GM19025 (cell line): ENCODE data around the gene BRICD5.

ENCODE experiments used
- ATAC-seq: cut with Tn5 transposase; IDR thresholded peaks from one replicate; pipeline ENCODE4 v1.9.1; 2021; ENCODE audit warnings: mild to moderate bottlenecking, low read depth, moderate library complexity; ENCODE audit not compliant: unreplicated experiment

Gene BRICD5

DNA sequence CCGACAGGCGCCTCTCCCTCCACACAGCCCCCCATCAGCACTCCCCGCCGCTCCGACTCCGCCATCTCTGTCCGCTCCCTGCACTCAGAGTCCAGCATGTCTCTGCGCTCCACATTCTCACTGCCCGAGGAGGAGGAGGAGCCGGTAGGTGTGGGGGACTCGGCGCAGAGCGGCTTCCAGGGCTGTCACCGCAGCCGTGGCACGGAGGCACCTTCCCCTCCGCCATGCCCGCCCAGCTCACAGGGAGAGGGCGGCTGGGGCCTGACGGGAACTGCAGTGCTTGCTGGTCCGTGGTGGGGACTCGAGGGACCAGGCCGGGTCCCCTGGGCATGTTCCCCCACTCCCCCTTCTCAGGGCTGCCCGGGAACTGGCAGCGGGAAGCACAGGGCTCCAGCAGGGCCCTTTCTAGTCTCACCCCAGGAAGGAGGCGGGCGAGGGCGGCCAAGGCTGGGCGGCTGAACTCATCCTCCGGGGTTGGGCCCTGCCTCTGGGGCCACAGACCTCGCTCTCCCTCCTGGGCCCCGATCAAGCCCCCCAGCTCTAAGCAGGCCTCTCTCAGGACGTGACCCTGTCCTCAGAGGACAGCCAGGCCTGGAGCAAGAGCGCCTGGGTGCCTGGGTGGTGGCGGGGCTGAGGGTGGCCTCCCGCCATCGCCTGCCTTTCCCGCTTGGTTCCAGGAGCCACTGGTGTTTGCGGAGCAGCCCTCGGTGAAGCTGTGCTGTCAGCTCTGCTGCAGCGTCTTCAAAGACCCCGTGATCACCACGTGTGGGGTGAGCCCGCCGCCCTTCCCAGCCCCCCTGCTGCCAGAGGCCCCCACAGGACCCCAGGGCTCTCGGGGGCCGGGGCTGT, 39.9 kb downstream of the BRICD5 start:
- no peak for ATAC-seq

DNA sequence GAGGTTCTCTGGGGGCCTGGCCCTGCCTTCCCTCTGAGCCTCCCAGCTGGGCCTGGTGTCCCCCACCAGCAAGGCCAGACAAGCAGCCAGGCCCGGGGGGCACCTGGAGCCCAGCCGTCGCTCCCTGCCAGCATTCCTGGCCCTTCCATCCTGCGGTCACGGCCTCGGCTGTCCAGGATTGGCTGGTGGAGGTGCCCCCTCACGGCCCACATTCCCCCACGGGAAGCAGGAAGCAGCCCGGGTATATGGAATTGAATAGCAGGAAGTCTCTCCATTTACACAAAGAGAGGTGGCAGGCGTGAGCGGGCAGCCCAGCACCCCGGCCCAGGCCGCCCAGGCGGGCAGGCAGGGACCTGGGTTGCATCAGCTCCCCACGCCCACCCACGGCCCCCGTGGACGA, 40.6 kb downstream of the BRICD5 start:
- ATAC-seq: no peak

- ATAC-seq: no peak
Observed at GRCh38 chr16:2167068-2167638, 43.5 kb downstream of the BRICD5 start.

DNA sequence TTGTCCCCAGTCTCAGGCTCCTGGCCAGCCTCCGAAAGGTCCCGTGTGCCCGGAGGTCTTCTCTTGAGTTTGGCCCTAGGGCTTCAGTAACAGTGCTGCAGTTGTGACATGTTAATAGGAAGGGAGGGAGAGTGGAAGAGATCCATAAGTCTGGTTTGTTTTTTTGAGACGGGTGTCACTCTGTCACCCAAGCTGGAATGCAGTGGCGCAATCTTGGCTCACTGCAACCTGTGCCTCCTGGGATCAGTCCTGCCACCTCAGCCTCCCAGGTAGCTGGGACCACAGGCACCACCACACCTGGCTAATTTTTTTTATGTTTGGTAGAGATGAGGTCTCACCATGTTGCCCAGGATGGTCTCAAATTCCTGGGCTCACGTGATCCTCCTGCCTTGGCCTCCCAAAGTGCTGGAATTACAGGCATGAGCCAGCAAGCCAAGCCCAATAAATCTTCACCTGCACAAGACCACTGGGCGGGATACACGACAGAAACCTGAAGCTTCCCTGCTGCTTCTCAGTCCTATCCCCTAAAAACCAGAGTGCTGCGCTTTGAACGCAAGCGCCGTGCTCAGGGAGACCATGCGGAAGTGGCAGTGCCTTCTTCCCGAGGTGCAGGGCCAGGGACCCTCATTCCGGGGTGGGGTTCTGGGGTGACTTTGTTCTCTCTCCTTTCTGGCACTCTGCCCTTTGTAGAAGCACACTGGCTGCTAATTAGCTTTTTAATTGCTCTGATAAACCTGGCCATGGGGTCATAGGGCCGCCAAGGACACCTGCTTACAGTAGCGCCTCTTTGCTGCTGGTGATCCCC, 44.2 kb downstream of the BRICD5 start:
- no peak for ATAC-seq

DNA sequence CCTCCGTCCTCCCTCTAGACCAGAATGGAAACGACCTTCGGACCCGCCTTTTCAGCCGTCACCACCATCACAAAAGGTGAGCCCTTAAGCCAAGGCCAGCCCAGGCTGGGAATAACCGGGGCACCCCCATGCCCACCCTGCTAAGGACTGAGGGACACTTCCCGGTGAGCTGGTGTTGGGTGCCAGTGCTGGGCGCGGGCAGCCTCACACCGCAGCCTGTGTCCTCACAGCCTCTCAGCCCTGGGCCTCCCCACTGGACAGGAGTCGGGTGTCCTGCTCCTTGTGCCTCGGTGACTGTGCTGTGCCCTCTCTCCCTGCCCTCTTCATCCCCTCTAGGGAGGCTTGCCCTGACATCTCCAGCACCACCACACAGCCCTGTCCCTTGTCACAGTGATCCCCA, 44.8 kb downstream of the BRICD5 start:
- ATAC-seq: no peak

GRCh38 chr16:2163211-2163881, 47.3 kb downstream of the BRICD5 start:
- no peak for ATAC-seq

GRCh38 chr16:2162676-2163118, 48.0 kb downstream of the BRICD5 start:
- ATAC-seq: no peak

- no peak for ATAC-seq
Observed at GRCh38 chr16:2161911-2162310, 48.8 kb downstream of the BRICD5 start.

DNA sequence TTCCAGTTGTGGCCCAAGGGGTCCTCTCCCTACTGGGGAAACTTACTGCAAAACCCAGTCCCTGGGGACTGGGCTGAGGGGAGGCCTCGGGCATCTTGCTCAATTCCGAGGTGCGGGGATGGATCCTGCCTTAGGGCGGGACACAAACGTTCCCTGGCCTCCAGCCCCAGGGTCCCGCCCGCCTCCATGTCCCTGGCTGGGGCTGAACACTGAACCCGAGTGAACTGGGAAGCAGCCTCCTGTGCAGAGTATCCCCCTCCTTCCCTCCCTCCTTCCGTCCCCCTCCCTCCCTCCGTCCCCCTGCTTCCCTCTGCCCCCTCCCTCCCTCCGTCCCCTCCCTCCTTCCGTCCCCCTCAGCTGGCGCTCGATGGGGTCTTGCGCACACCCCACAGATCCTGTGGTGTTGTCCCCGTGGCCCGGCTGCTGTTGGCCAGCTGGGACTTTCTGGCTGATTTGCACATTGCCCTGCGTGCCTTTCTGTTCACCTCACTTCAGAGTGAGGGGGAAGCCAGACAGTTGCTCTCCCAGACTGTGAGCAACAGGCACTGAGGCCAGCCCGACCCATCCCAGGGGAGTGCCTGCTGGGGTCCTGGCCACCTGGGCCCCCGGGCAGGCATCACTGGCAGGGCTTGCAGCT, 49.6 kb downstream of the BRICD5 start:
- ATAC-seq: no peak
